Measurements from ENCODE around the gene PRDX1. TPM values are rescaled to one million over a fixed set of nuclear protein-coding genes. Genes with fewer than 3 reads are reported as not detected.

The PRDX1 gene
- total RNA-seq, 1 experiment from 2014 or later = 637 TPM

- H3K27me3 ChIP-seq (replicated peaks; ENCODE audit: control insufficient read depth, insufficient read depth, low read length) = no peaks in the 10 kb centered on the region
- Mint-ChIP-seq H3K27ac (ENCODE audit: unreplicated experiment) (no peak overlapping the region), H3K9me3 (ENCODE audit: unreplicated experiment) (no peaks in the 10 kb centered on the region), H3K27me3 (ENCODE audit: insufficient read depth, unreplicated experiment) (no peaks in the 10 kb centered on the region), H3K36me3 (ENCODE audit: insufficient read depth, unreplicated experiment) (peaks cover 68% of the 10 kb centered on the region), H3K4me3 (ENCODE audit: unreplicated experiment) (no peak overlapping the region), H3K4me1 (ENCODE audit: low read depth, unreplicated experiment) (no peaks in the 10 kb centered on the region)
- no peaks in the 10 kb centered on the region for H3K36me3 ChIP-seq (ENCODE audit: control insufficient read depth, insufficient read depth, low read length)
- H3K9me3 ChIP-seq = no peaks in the 10 kb centered on the region
- no peaks in the 10 kb centered on the region for H3K4me1 ChIP-seq
- no peak for DNase-seq
- intact Hi-C loops (cut with micrococcal nuclease; ENCODE audit: unreplicated experiment) = no loop called here
- no TSS peak for BruUV-seq (replicated peaks)
- CTCF ChIA-PET = no interaction called here
- no peak overlapping the region for H3K4me3 ChIP-seq (ENCODE audit: low read depth, low read length)
- TF ChIP-seq, protein P1, sequence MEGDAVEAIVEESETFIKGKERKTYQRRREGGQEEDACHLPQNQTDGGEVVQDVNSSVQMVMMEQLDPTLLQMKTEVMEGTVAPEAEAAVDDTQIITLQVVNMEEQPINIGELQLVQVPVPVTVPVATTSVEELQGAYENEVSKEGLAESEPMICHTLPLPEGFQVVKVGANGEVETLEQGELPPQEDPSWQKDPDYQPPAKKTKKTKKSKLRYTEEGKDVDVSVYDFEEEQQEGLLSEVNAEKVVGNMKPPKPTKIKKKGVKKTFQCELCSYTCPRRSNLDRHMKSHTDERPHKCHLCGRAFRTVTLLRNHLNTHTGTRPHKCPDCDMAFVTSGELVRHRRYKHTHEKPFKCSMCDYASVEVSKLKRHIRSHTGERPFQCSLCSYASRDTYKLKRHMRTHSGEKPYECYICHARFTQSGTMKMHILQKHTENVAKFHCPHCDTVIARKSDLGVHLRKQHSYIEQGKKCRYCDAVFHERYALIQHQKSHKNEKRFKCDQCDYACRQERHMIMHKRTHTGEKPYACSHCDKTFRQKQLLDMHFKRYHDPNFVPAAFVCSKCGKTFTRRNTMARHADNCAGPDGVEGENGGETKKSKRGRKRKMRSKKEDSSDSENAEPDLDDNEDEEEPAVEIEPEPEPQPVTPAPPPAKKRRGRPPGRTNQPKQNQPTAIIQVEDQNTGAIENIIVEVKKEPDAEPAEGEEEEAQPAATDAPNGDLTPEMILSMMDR (IDR thresholded peaks at IDR 0.05; ENCODE audit: insufficient read depth in 1 of 2, low read depth in 1 of 2, low read length in 1 of 2, severe bottlenecking in 1 of 2, unreplicated experiment in 1 of 2) = no peak
- POLR2A ChIA-PET = interaction anchor here (1.3 kb wide), 1 partner anchor 17 kb away, joined by 4 read pairs; no protein-coding TSS in a partner anchor
These were observed 46.2 kb upstream of the PRDX1 start for GRCh38 chr1:45567911-45568310.

GRCh38 chr1:45566722-45567121, 45.0 kb upstream of the PRDX1 start:
- Histone ChIP-seq H3K9me3 (no peaks in the 10 kb centered on the region), H3K4me1 (no peaks in the 10 kb centered on the region), H3K27me3 (replicated peaks; ENCODE audit: control insufficient read depth, insufficient read depth, low read length) (no peaks in the 10 kb centered on the region), H3K4me3 (ENCODE audit: low read depth, low read length) (no peak overlapping the region), H3K36me3 (ENCODE audit: control insufficient read depth, insufficient read depth, low read length) (0 out of 2 replicates have a peak, but pooled peaks cover under 1% of the 10 kb centered on the region)
- BruUV-seq (replicated peaks) = no TSS peak
- TF ChIP-seq, protein P1 (IDR thresholded peaks at IDR 0.05; ENCODE audit: insufficient read depth in 1 of 2, low read depth in 1 of 2, low read length in 1 of 2, severe bottlenecking in 1 of 2, unreplicated experiment in 1 of 2) = no peak
- no peak for DNase-seq
- no peak overlapping the region for H3K27ac Mint-ChIP-seq (ENCODE audit: unreplicated experiment)
- no peaks in the 10 kb centered on the region for H3K4me1 Mint-ChIP-seq (ENCODE audit: low read depth, unreplicated experiment)
- H3K9me3 Mint-ChIP-seq (ENCODE audit: unreplicated experiment) = no peaks in the 10 kb centered on the region
- CTCF ChIA-PET = no interaction called here
- peaks cover 76% of the 10 kb centered on the region for H3K36me3 Mint-ChIP-seq (ENCODE audit: insufficient read depth, unreplicated experiment)
- H3K4me3 Mint-ChIP-seq (ENCODE audit: unreplicated experiment) = no peak overlapping the region
- H3K27me3 Mint-ChIP-seq (ENCODE audit: insufficient read depth, unreplicated experiment) = no peaks in the 10 kb centered on the region
- POLR2A ChIA-PET = no interaction called here
- intact Hi-C loops (cut with micrococcal nuclease; ENCODE audit: unreplicated experiment) = no loop called here

- Histone ChIP-seq H3K27me3 (replicated peaks; ENCODE audit: control insufficient read depth, insufficient read depth, low read length) (no peaks in the 10 kb centered on the region), H3K4me3 (ENCODE audit: low read depth, low read length) (no peak overlapping the region), H3K36me3 (ENCODE audit: control insufficient read depth, insufficient read depth, low read length) (peaks cover 2% of the 10 kb centered on the region; the same call in 1 of the 2 replicates), H3K9me3 (no peaks in the 10 kb centered on the region), H3K4me1 (no peaks in the 10 kb centered on the region)
- CTCF ChIA-PET = interaction anchor here (0.7 to 1.5 kb wide), 2 partner anchors 13 to 170 kb away, joined by 3 to 5 read pairs; partner anchors contain the start of gene AKR1A1
- no peak overlapping the region for H3K4me3 Mint-ChIP-seq (ENCODE audit: unreplicated experiment)
- no peaks in the 10 kb centered on the region for H3K27me3 Mint-ChIP-seq (ENCODE audit: insufficient read depth, unreplicated experiment)
- POLR2A ChIA-PET = interaction anchor here (0.8 kb wide), 1 partner anchor 42 kb away, joined by 3 read pairs; the partner anchor contains the start of gene PRDX1
- H3K9me3 Mint-ChIP-seq (ENCODE audit: unreplicated experiment) = no peaks in the 10 kb centered on the region
- DNase-seq = no peak
- H3K4me1 Mint-ChIP-seq (ENCODE audit: low read depth, unreplicated experiment) = no peaks in the 10 kb centered on the region
- intact Hi-C loops (cut with micrococcal nuclease; ENCODE audit: unreplicated experiment) = no loop called here
- BruUV-seq (replicated peaks) = no TSS peak
- TF ChIP-seq, protein P1 (IDR thresholded peaks at IDR 0.05; ENCODE audit: insufficient read depth in 1 of 2, low read depth in 1 of 2, low read length in 1 of 2, severe bottlenecking in 1 of 2, unreplicated experiment in 1 of 2) = no peak
- H3K36me3 Mint-ChIP-seq (ENCODE audit: insufficient read depth, unreplicated experiment) = peaks cover 73% of the 10 kb centered on the region
- no peak overlapping the region for H3K27ac Mint-ChIP-seq (ENCODE audit: unreplicated experiment)
These were observed 42.2 kb upstream of the PRDX1 start for GRCh38 chr1:45563843-45564242.
